Sigmoid colon (tissue), 7 donors: ENCODE data around the gene OTUB1. TPM values are rescaled to one million over a fixed set of nuclear protein-coding genes. Genes with fewer than 3 reads are reported as not detected.

Experiments
- DNase-seq: peaks from one replicate; pipeline ENCODE4 v3.0.0-alpha.2; 2019
- H3K27ac ChIP-seq, 4 donors: fragments of 200-600 bp; sonication (generic); one replicate each; pipeline ENCODE4 v1.5.1; 2016 to 2019; ENCODE audit warnings: mild to moderate bottlenecking in 1 of 4
- H3K27me3 ChIP-seq, 3 donors: fragments of 200-600 bp; sonication (generic); one replicate each; pipeline ENCODE4 v1.5.1; 2019; ENCODE audit warnings: mild to moderate bottlenecking in 1 of 3
- H3K36me3 ChIP-seq, 4 donors: fragments of 200-600 bp; sonication (generic); one replicate each; pipeline ENCODE4 v1.5.1; 2016 to 2019
- H3K4me1 ChIP-seq, 4 donors: fragments of 200-600 bp; sonication (generic); one replicate each; pipeline ENCODE4 v1.5.1; 2017 to 2019
- H3K4me3 ChIP-seq, 4 donors: fragments of 200-600 bp; sonication (generic); one replicate each; pipeline ENCODE4 v1.5.1; 2017 to 2019; ENCODE audit warnings: mild to moderate bottlenecking in 2 of 4, moderate library complexity in 1 of 4
- H3K9me3 ChIP-seq, 4 donors: fragments of 200-600 bp in 3 of 4; sonication (generic) in 3 of 4; one replicate each; pipeline versions ENCODE4 v1.5.1 to v1.6.1; 2013 to 2019
- EP300 ChIP-seq, 4 donors: sonication (generic); formaldehyde crosslinking; IDR thresholded peaks; one replicate each; pipeline ENCODE4 v1.6.1; 2017; ENCODE audit warnings: antibody characterized with exemption in 4 of 4
- POLR2A ChIP-seq, 2 donors: fragments of 450-650 bp; IDR thresholded peaks; one replicate each; pipeline ENCODE4 v1.6.1; 2016; ENCODE audit warnings: antibody characterized with exemption in 2 of 2, mild to moderate bottlenecking in 2 of 2, moderate library complexity in 2 of 2
- POLR2AphosphoS5 ChIP-seq, 4 donors: sonication (generic); formaldehyde crosslinking; IDR thresholded peaks; one replicate each; pipeline ENCODE4 v1.6.1; 2017; ENCODE audit warnings: antibody characterized with exemption in 4 of 4
- WGBS, 2 donors: extraction: QIAGEN DNeasy Blood & Tissue Kit; methylation state at CpG; one replicate each; pipeline ENCODE4 v1.1.7; 2013; 5-methylcytosine and 5-hydroxymethylcytosine counted together
- intact Hi-C: fragments of 100-400 bp; cut with DNase I; formaldehyde crosslinking; loops from one replicate; pipeline ENCODE4 v1.15.1; 2023
- polyA plus RNA-seq, 3 donors: library from polyadenylated mRNA; stranded (reverse); fragments of 200-250 nt; gene quantifications; one replicate each; pipeline ENCODE4 v1.2.3, GENCODE V29; 2013
- total RNA-seq, 4 donors: library from RNA; depleted of rRNA; stranded (reverse); fragments of >200 nt; gene quantifications; one replicate each; pipeline ENCODE4 v1.1.0, GENCODE V29; 2016
- TF ChIP-seq, protein P1 (sequence below), 4 experiments: fragments of 450-650 bp in 3 of 4; fragments of 200-600 bp in 1 of 4; IDR thresholded peaks; one replicate each; pipeline ENCODE4 v1.5.1; 2016 to 2019; ENCODE audit warnings: antibody characterized with exemption in 4 of 4, mild to moderate bottlenecking in 3 of 4, moderate library complexity in 2 of 4
- donor health status: healthy with polysubstance abuse.
- donor health status: Bipolar disorder and iron deficiency.
- donor health status: healthy.

The OTUB1 gene
- total and polyA plus RNA-seq, 7 donors: 44.8 to 96.4 (median 61.7) TPM

DNA sequence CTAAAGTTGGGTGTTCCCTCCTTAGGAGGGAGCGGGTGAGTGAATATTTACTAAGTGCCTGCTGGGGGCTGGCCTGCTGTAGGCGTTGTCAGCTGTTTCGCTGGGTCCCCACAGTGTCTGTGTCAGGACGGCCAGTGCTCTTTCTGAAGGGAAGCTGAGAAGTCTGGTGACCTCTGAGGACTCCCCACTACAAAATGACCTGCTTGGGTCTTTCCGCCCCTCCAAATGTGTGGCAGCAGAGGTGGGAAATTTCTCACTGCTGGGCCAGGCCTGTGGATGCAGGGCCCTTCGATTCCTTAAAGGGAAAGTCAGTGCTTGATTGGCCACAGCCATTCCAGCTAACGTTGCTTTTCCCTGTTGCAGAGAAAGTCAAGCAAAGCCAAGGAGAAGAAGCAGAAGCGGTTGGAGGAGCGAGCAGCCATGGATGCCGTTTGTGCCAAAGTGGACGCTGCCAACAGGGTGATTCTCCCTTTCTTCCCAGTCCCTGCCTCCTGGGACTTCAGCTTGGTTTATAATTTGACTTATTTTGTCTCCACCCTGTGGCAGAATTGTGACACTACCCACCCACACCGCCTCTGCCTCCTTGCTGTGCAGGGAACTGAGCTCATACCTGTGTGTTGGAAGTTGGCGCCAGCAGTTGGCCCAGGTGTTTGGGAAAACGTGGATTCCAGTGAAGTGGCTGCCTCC lies 40.6 kb upstream of the OTUB1 start:
- H3K4me3 ChIP-seq: peak overlapping the region in 1 of 4 donors; percentile 11
- H3K27me3 ChIP-seq: no peaks in the 10 kb centered on the region
- 41 to 56% methylated on average over 14 of the region's 14 CpGs for WGBS, 2 donors
- peak overlapping the region; percentile 74 to 81 (median 78) for H3K27ac ChIP-seq
- DNase-seq: peak; percentile 90
- peaks cover 0 to 22% (median 15%) of the 10 kb centered on the region in 4 donors for H3K4me1 ChIP-seq
- TF ChIP-seq POLR2AphosphoS5 (IDR thresholded peaks at IDR 0.05) (peak in 1 of 4 donors; percentile 45), POLR2A (IDR thresholded peaks at IDR 0.05) (no peak), EP300 (IDR thresholded peaks at IDR 0.05) (no peak)
- TF ChIP-seq, protein P1, sequence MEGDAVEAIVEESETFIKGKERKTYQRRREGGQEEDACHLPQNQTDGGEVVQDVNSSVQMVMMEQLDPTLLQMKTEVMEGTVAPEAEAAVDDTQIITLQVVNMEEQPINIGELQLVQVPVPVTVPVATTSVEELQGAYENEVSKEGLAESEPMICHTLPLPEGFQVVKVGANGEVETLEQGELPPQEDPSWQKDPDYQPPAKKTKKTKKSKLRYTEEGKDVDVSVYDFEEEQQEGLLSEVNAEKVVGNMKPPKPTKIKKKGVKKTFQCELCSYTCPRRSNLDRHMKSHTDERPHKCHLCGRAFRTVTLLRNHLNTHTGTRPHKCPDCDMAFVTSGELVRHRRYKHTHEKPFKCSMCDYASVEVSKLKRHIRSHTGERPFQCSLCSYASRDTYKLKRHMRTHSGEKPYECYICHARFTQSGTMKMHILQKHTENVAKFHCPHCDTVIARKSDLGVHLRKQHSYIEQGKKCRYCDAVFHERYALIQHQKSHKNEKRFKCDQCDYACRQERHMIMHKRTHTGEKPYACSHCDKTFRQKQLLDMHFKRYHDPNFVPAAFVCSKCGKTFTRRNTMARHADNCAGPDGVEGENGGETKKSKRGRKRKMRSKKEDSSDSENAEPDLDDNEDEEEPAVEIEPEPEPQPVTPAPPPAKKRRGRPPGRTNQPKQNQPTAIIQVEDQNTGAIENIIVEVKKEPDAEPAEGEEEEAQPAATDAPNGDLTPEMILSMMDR (IDR thresholded peaks at IDR 0.05): peak; percentile 79 to 90 (median 88)
- intact Hi-C loops: loop anchor here (1.0 to 2.0 kb wide), 2 partner anchors 108 to 273 kb away; no protein-coding TSS in a partner anchor
- H3K9me3 ChIP-seq: no peaks in the 10 kb centered on the region
- H3K36me3 ChIP-seq: peaks cover 0 to 31% (median 6%) of the 10 kb centered on the region in 4 donors

DNA sequence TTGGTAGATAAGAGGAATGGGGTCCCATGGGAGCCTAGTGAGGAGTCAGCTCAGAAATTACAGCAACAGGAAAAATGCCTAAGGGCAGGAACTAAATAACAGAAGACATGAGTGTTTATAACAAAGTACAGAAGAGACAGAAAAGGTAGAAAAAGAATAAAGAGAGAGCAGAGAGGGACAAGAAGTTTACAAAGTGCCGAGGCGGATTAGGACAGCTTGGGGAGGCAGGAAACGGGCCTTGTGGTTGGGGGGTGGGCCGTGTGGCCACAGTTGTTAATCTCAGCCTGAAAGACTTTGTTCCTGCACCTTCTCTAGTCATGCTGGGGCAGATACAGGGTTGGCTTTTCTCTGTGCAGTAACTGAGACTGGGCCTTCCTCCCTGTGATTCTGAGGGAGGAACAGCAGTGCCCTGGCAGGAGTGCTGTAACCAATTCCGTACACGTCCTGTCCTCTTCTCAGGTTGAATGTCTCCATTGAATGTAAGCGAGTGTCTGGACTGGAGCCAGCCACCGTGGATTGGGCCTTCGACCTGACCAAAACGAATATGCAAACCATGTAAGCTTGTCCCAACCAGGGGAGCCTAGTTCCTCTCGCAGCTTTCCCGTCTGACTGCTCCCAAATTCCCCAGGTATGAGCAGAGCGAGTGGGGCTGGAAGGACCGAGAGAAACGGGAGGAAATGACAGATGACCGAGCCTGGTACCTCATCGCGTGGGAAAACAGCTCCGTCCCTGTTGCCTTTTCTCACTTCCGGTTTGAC lies 34.3 kb upstream of the OTUB1 start:
- Histone ChIP-seq H3K4me1 (no peaks in the 10 kb centered on the region), H3K9me3 (no peaks in the 10 kb centered on the region), H3K27me3 (no peaks in the 10 kb centered on the region), H3K36me3 (peaks cover 0 to 61% (median 19%) of the 10 kb centered on the region in 4 donors), H3K27ac (no peak overlapping the region), H3K4me3 (no peak overlapping the region)
- no peak for DNase-seq
- intact Hi-C loops: loop anchor here (2.0 kb wide), 1 partner anchor 19 kb away; no protein-coding TSS in a partner anchor
- 71 to 84% methylated on average over 20 of the region's 20 CpGs for WGBS, 2 donors
- TF ChIP-seq, protein P1 (IDR thresholded peaks at IDR 0.05): no peak
- TF ChIP-seq EP300 (IDR thresholded peaks at IDR 0.05) (no peak), POLR2AphosphoS5 (IDR thresholded peaks at IDR 0.05) (no peak)

DNA sequence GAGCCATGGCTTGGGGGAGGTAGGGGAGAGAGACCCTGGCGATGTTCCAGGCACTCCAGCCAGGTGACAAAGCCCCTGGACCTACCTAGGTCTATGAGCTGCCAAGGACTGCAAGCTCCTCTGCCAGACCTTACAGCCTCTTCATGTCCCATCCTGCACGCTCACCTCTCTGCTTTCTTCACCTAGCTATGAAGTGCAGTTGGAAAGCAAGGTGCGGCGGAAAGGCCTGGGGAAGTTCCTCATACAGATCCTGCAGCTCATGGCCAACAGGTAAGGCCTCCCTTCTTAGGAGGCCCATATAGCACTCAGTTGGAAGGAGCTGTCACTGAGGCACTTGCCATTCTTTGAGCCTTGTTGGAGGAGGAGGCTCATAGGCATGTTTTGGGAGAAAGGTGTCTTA lies 33.7 kb upstream of the OTUB1 start:
- Histone ChIP-seq H3K4me3 (no peak overlapping the region), H3K4me1 (no peaks in the 10 kb centered on the region), H3K36me3 (peaks cover 0 to 55% (median 19%) of the 10 kb centered on the region in 4 donors), H3K9me3 (no peaks in the 10 kb centered on the region), H3K27me3 (no peaks in the 10 kb centered on the region), H3K27ac (no peak overlapping the region)
- 96 to 97% methylated on average over 4 of the region's 4 CpGs for WGBS, 2 donors
- TF ChIP-seq POLR2A (IDR thresholded peaks at IDR 0.05) (no peak), POLR2AphosphoS5 (IDR thresholded peaks at IDR 0.05) (no peak), EP300 (IDR thresholded peaks at IDR 0.05) (no peak)
- TF ChIP-seq, protein P1 (IDR thresholded peaks at IDR 0.05): no peak
- intact Hi-C loops: loop anchor here (2.0 kb wide), 1 partner anchor 18 kb away; no protein-coding TSS in a partner anchor
- DNase-seq: no peak

DNA sequence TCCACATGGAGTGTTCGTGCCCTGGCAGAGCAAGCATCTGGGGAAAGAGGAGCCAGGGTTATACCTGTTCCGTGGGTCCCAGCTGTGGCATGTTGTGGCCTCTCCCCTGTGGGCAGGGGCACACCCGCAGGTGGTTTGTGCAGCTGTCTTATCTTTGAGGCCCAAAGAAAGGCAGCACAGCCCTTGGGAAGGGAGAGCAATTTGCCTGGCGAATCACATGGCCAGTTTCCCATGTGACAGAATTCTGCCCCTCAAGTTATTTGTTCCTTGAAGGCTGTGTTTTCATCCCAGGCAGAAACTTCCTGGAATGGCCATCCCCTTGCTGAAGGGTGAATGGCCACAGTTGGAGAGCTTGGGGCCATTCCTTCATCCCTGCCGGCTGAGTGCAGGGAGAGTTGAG lies 28.2 kb upstream of the OTUB1 start:
- 55 to 79% methylated on average over 5 of the region's 5 CpGs for WGBS, 2 donors
- Histone ChIP-seq H3K27me3 (peaks cover 0 to 6% (median 0%) of the 10 kb centered on the region in 3 donors), H3K4me1 (peaks cover 0 to 4% (median 0%) of the 10 kb centered on the region in 4 donors), H3K36me3 (peaks cover 0 to 33% (median 16%) of the 10 kb centered on the region in 4 donors), H3K27ac (no peak overlapping the region), H3K4me3 (no peak overlapping the region), H3K9me3 (no peaks in the 10 kb centered on the region)
- intact Hi-C loops: no loop called here
- DNase-seq: no peak
- TF ChIP-seq, protein P1 (IDR thresholded peaks at IDR 0.05): no peak
